Activated CD4-positive, CD25-positive, alpha-beta regulatory T cell (primary cell): Measurements from ENCODE around the gene SELENOM.
A peak's percentile ranks its signal among the peaks of the same experiment; 100 is the strongest.

ENCODE experiments used
- DNase-seq, 4 experiments: peaks; one replicate each; lab custom pipeline; 2025; lab: John Stamatoyannopoulos, UW

Gene SELENOM

GRCh38 chr22:31091106-31091975 is 16.0 kb downstream of the SELENOM start:
- no peak for DNase-seq

- no peak for DNase-seq
Measured at GRCh38 chr22:31090217-31091085, 16.9 kb downstream of the SELENOM start.

GRCh38 chr22:31089160-31090100 is 17.9 kb downstream of the SELENOM start:
- peak in 1 of 4 experiments; percentile 23 for DNase-seq

- DNase-seq = no peak
Measured at GRCh38 chr22:31088233-31088986, 19.0 kb downstream of the SELENOM start.

GRCh38 chr22:31087744-31088215 is 19.6 kb downstream of the SELENOM start:
- no peak for DNase-seq

GRCh38 chr22:31086703-31087330 is 20.6 kb downstream of the SELENOM start:
- no peak for DNase-seq

- DNase-seq = no peak
Measured at GRCh38 chr22:31085928-31086327, 21.4 kb downstream of the SELENOM start.

GRCh38 chr22:31085493-31085824 is 21.9 kb downstream of the SELENOM start:
- no peak for DNase-seq

GRCh38 chr22:31084811-31085492 is 22.4 kb downstream of the SELENOM start:
- peak; percentile 71 to 78 (median 77) for DNase-seq

GRCh38 chr22:31083923-31084810 is 23.2 kb downstream of the SELENOM start:
- no peak for DNase-seq

- DNase-seq = no peak
Measured at GRCh38 chr22:31083377-31083768, 24.0 kb downstream of the SELENOM start.

- peak in 2 of 4 experiments; percentile 16 to 17 for DNase-seq
Measured at GRCh38 chr22:31082606-31083376, 24.6 kb downstream of the SELENOM start.

GRCh38 chr22:31081963-31082605 is 25.3 kb downstream of the SELENOM start:
- no peak for DNase-seq

- DNase-seq = peak; percentile 72 to 76 (median 76)
Measured at GRCh38 chr22:31080848-31081649, 26.3 kb downstream of the SELENOM start, which contains the start of gene SMTN. Gene SMTN, plus strand, starts transcription at chr22:31081318. Its CDS starts 1,941 bp downstream, at chr22:31083259.

GRCh38 chr22:31080164-31080847 is 27.1 kb downstream of the SELENOM start:
- no peak for DNase-seq

- no peak for DNase-seq
Measured at GRCh38 chr22:31079095-31079642, 28.2 kb downstream of the SELENOM start.
